H9 (cell line): ENCODE results near the gene CADM4. TPM values are rescaled to one million over a fixed set of nuclear protein-coding genes. Genes with fewer than 3 reads are reported as not detected.

Experiments
- DNase-seq: peaks from one replicate; pipeline ENCODE4 v3.0.0-alpha.2; 2017
- H2AFZ ChIP-seq: one replicate; pipeline ENCODE4 v1.6.1; 2013; ENCODE audit warnings: mild to moderate bottlenecking, low read length, control low read depth, moderate library complexity
- H2AK5ac ChIP-seq: 2 replicates; pipeline ENCODE4 v1.6.1; 2013; ENCODE audit warnings: low read length, control low read depth, mixed read lengths; ENCODE audit not compliant: insufficient read length
- H2BK120ac ChIP-seq: one replicate; pipeline ENCODE4 v1.6.1; 2013; ENCODE audit warnings: low read depth, mild to moderate bottlenecking, low read length, control low read depth, inconsistent platforms; ENCODE audit not compliant: poor library complexity, severe bottlenecking
- H2BK12ac ChIP-seq: 2 replicates; pipeline ENCODE4 v1.6.1; 2013; ENCODE audit warnings: low read length, control low read depth, mixed read lengths, low read depth; ENCODE audit not compliant: insufficient read length
- H2BK15ac ChIP-seq: 2 replicates; pipeline ENCODE4 v1.6.1; 2013; ENCODE audit warnings: low read depth, low read length, control low read depth
- H2BK20ac ChIP-seq: one replicate; pipeline ENCODE4 v1.6.1; 2013; ENCODE audit warnings: low read depth, mild to moderate bottlenecking, low read length, control low read depth, inconsistent platforms; ENCODE audit not compliant: poor library complexity, severe bottlenecking
- H2BK5ac ChIP-seq: 2 replicates; pipeline ENCODE4 v1.6.1; 2013; ENCODE audit warnings: low read length, control low read depth, mixed read lengths; ENCODE audit not compliant: insufficient read length
- H3K14ac ChIP-seq: 2 replicates; pipeline ENCODE4 v1.6.1; 2013; ENCODE audit warnings: low read length, control low read depth; ENCODE audit not compliant: insufficient read depth
- H3K18ac ChIP-seq: 2 replicates; pipeline ENCODE4 v1.6.1; 2013; ENCODE audit warnings: low read depth, mild to moderate bottlenecking, mixed read lengths, low read length, control low read depth; ENCODE audit not compliant: insufficient read length
- H3K23ac ChIP-seq: 2 replicates; pipeline ENCODE4 v1.6.1; 2013; ENCODE audit warnings: low read length, control low read depth, mixed read lengths, low read depth; ENCODE audit not compliant: insufficient read length
- H3K23me2 ChIP-seq: 2 replicates; pipeline ENCODE4 v1.6.1; 2013; ENCODE audit warnings: low read depth, mild to moderate bottlenecking, mixed read lengths, low read length, control low read depth; ENCODE audit not compliant: insufficient read length, poor library complexity, severe bottlenecking
- H3K27ac ChIP-seq: 2 replicates; pipeline ENCODE4 v1.5.1; 2013; ENCODE audit warnings: low read length, control low read depth, mixed read lengths, low read depth; ENCODE audit not compliant: insufficient read length
- H3K27me3 ChIP-seq: 2 replicates; pipeline ENCODE4 v1.6.1; 2013; ENCODE audit warnings: low read length, control low read depth, inconsistent platforms; ENCODE audit not compliant: insufficient read depth
- H3K4ac ChIP-seq: 2 replicates; pipeline ENCODE4 v1.6.1; 2013; ENCODE audit warnings: low read depth, mild to moderate bottlenecking, control low read depth, inconsistent platforms, low read length, moderate library complexity
- H3K4me1 ChIP-seq: 2 replicates; pipeline ENCODE4 v1.6.1; 2013; ENCODE audit warnings: low read length, control low read depth, inconsistent platforms; ENCODE audit not compliant: insufficient read depth
- H3K4me2 ChIP-seq: 2 replicates; pipeline ENCODE4 v1.6.1; 2013; ENCODE audit warnings: low read length, control low read depth, mixed read lengths; ENCODE audit not compliant: insufficient read length, insufficient read depth
- H3K56ac ChIP-seq: 2 replicates; pipeline ENCODE4 v1.6.1; 2013; ENCODE audit warnings: low read depth, mild to moderate bottlenecking, mixed read lengths, low read length, control low read depth; ENCODE audit not compliant: insufficient read length
- H3K79me1 ChIP-seq: 2 replicates; pipeline ENCODE4 v1.6.1; 2013; ENCODE audit warnings: low read depth, mild to moderate bottlenecking, moderate library complexity, low read length, control low read depth, inconsistent platforms; ENCODE audit not compliant: insufficient read depth, poor library complexity, severe bottlenecking
- H3K79me2 ChIP-seq: 2 replicates; pipeline ENCODE4 v1.6.1; 2013; ENCODE audit warnings: low read length, control low read depth, inconsistent platforms; ENCODE audit not compliant: insufficient read depth
- H3K9ac ChIP-seq: 2 replicates; pipeline ENCODE4 v1.6.1; 2013; ENCODE audit warnings: low read length, control low read depth, mixed read lengths; ENCODE audit not compliant: insufficient read length; ENCODE audit errors: extremely low read depth
- H3K9me3 ChIP-seq: one replicate; pipeline ENCODE4 v1.6.1; 2013; ENCODE audit warnings: low read depth, low read length, inconsistent platforms; ENCODE audit not compliant: control insufficient read depth
- H3T11ph ChIP-seq: one replicate; pipeline ENCODE4 v1.6.1; 2013; ENCODE audit warnings: mild to moderate bottlenecking, low read length, control low read depth, inconsistent platforms
- H4K20me1 ChIP-seq: one replicate; pipeline ENCODE4 v1.6.1; 2013; ENCODE audit not compliant: control insufficient read depth, insufficient read length, insufficient read depth
- H4K5ac ChIP-seq: 2 replicates; pipeline ENCODE4 v1.6.1; 2013; ENCODE audit warnings: low read depth, mild to moderate bottlenecking, mixed read lengths, low read length, control low read depth; ENCODE audit not compliant: insufficient read length
- H4K8ac ChIP-seq: replicated peaks from 2 replicates; pipeline ENCODE4 v1.6.1; 2013; ENCODE audit warnings: low read length, control low read depth, mixed read lengths, low read depth; ENCODE audit not compliant: insufficient read length
- H4K91ac ChIP-seq: 2 replicates; pipeline ENCODE4 v1.6.1; 2013; ENCODE audit warnings: low read depth, mild to moderate bottlenecking, moderate library complexity, mixed read lengths, low read length, control low read depth; ENCODE audit not compliant: insufficient read length
- H3K27ac Mint-ChIP-seq, 3 experiments: 2 replicates in 2 of 3; 3 replicates in 1 of 3; pipeline ENCODE4 v1.8.0; 2020 to 2021; ENCODE audit warnings: mixed read lengths in 3 of 3, mild to moderate bottlenecking in 1 of 3, moderate library complexity in 1 of 3
- H3K27me3 Mint-ChIP-seq: 2 replicates; pipeline ENCODE4 v1.8.0; 2021; ENCODE audit warnings: low read depth, mild to moderate bottlenecking, moderate library complexity, mixed read lengths
- H3K36me3 Mint-ChIP-seq, 3 experiments: 2 replicates in 2 of 3; 3 replicates in 1 of 3; pipeline ENCODE4 v1.8.0; 2020 to 2021; ENCODE audit warnings: low read depth in 3 of 3, mixed read lengths in 3 of 3; ENCODE audit not compliant: insufficient read depth in 1 of 3
- H3K4me1 Mint-ChIP-seq, 2 experiments: 2 replicates each; pipeline ENCODE4 v1.8.0; 2020; ENCODE audit warnings: mixed read lengths in 2 of 2
- H3K4me3 Mint-ChIP-seq, 2 experiments: 2 replicates in 1 of 2; 3 replicates in 1 of 2; pipeline ENCODE4 v1.8.0; 2020 to 2021; ENCODE audit warnings: mild to moderate bottlenecking in 2 of 2, mixed read lengths in 2 of 2, moderate library complexity in 1 of 2
- H3K9me3 Mint-ChIP-seq, 2 experiments: 2 replicates in 1 of 2; 3 replicates in 1 of 2; pipeline ENCODE4 v1.8.0; 2020; ENCODE audit warnings: mild to moderate bottlenecking in 2 of 2, mixed read lengths in 2 of 2, moderate library complexity in 1 of 2
- CTCF ChIP-seq: fragments of 200-600 bp; sonication (generic); conservative IDR thresholded peaks from 3 replicates; pipeline ENCODE4 v1.8.0; 2021; ENCODE audit warnings: antibody characterized with exemption, mild to moderate bottlenecking
- WGBS: extraction: QIAGEN DNeasy Blood & Tissue Kit; methylation state at CpG from one replicate; pipeline ENCODE4 v1.1.7; 2013; ENCODE audit warnings: missing lambda C conversion rate, low lambda C conversion rate, mixed read lengths; ENCODE audit not compliant: insufficient read length; ENCODE audit errors: extremely low coverage; 5-methylcytosine and 5-hydroxymethylcytosine counted together
- total RNA-seq: library from RNA; stranded (reverse); gene quantifications from 2 replicates; pipeline ENCODE4 v1.2.1, GENCODE V29; 2021

CADM4 gene
- total RNA-seq, 1 experiment from 2014 or later: 10.2 TPM

DNA sequence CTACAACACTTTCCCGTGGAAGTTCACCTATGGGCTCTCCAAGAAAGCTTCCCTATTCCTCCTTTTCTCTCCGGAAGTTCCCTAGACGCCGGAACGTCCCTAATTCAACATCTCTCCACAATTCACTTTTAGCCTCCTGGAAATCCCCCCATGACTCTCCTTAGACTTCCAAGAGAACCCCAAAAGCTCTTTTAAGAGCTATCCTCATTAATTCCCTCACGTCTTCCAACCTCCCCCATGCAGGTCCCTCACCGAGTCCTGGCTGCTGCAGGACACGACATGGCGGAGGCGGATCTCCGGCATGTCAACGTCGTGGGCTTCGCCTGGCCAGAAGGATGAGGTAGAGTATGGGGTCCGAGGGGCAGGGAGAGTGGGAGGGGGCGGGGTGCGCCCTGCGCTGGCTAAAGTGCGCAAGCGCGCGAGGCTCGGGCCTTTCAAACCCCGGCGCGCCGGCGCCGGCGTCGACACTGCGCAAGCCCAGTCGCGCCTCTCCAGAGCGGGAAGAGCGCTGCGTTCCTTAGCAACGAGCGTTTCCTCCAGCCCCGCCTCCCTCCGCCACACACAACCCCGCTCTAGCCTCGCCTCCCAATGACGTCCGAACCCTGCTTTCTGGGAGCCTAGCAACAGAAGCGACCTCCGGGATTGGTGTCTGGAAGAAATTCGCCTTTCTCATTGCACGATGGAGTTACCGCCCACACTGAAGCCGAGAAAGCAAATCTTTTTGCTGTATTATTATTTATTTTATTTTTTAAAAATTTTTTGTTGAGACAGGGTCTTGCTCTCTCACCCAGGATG lies 64.3 kb downstream of the CADM4 start, which contains the start of the genes PINLYP and XRCC1:
PINLYP (plus strand) TSS at position 646 of the 795 bp plus-strand sequence. CDS start 1,391 bp downstream, outside the sequence.
XRCC1 (minus strand) TSS at position 372 of the 795 bp plus-strand sequence; CDS start at position 303, 69 bp downstream.
- H3K4me2 ChIP-seq: peak within 1 kb of the TSS; percentile 94
- peaks cover 28 to 49% of the 10 kb centered on the region in 2 experiments for H3K4me1 Mint-ChIP-seq

More for the DNA sequence above, 64.3 kb downstream of the CADM4 start, which contains the start of the genes PINLYP and XRCC1:
- Histone ChIP-seq H4K8ac (no peak within 1 kb of the TSS), H2AFZ (no peak within 1 kb of the TSS), H2BK5ac (no peak within 1 kb of the TSS), H3K18ac (peak within 1 kb of the TSS; percentile 92), H3K23me2 (peaks cover 12% of the 10 kb centered on the region), H3K56ac (no peak within 1 kb of the TSS), H2BK120ac (no peak within 1 kb of the TSS), H3T11ph (no peak within 1 kb of the TSS), H3K9me3 (no peaks in the 10 kb centered on the region), H3K4me1 (peaks cover 4% of the 10 kb centered on the region; the same call in 1 of the 2 replicates), H3K14ac (peak within 1 kb of the TSS; percentile 48), H3K79me2 (no peaks in the 10 kb centered on the region; the same call in 1 of the 2 replicates), H4K5ac (no peak within 1 kb of the TSS), H4K91ac (peak within 1 kb of the TSS; percentile 61), H2AK5ac (no peak within 1 kb of the TSS), H3K4ac (no peak within 1 kb of the TSS; the same call in none of the 2 replicates), H2BK12ac (peak within 1 kb of the TSS; percentile 38), H3K27me3 (no peaks in the 10 kb centered on the region), H3K9ac (peak within 1 kb of the TSS; percentile 79), H2BK15ac (peak within 1 kb of the TSS; percentile 41; the same call in 1 of the 2 replicates), H3K27ac (peak within 1 kb of the TSS; percentile 10), H3K23ac (no peak within 1 kb of the TSS), H2BK20ac (no peak within 1 kb of the TSS), H4K20me1 (no peaks in the 10 kb centered on the region), H3K79me1 (no peaks in the 10 kb centered on the region)
- TF ChIP-seq CTCF: no peak
- Mint-ChIP-seq H3K27me3 (no peaks in the 10 kb centered on the region), H3K27ac (peak within 1 kb of the TSS; percentile 96 to 97 (median 97)), H3K4me3 (peak within 1 kb of the TSS; percentile 95 to 98), H3K9me3 (no peaks in the 10 kb centered on the region), H3K36me3 (peaks cover 2 to 22% (median 19%) of the 10 kb centered on the region in 3 experiments; a peak in 6 of 7 replicates)
- DNase-seq: peak; percentile 98
- WGBS: no CpG with 5 or more reads among the region's 51 CpGs
